ENCODE data around the gene ORM1.

Gene ORM1

GRCh38 chr9:114282926-114283325, 40.0 kb upstream of the ORM1 start:
- H3K4me3 ChIP-seq (ENCODE audit: low read length): no peak overlapping the region
- no peak for TF ChIP-seq CTCF (conservative IDR thresholded peaks at IDR 0.05; ENCODE audit: low read depth, low read length)
- no peak for DNase-seq (ENCODE audit: low read depth)

- no peak overlapping the region for H3K4me3 ChIP-seq (ENCODE audit: low read length)
- no peak for TF ChIP-seq CTCF (conservative IDR thresholded peaks at IDR 0.05; ENCODE audit: low read depth, low read length)
- no peak for DNase-seq (ENCODE audit: low read depth)
These were observed 39.3 kb upstream of the ORM1 start for GRCh38 chr9:114283551-114284111.

- DNase-seq (ENCODE audit: low read depth): no peak
- TF ChIP-seq CTCF (conservative IDR thresholded peaks at IDR 0.05; ENCODE audit: low read depth, low read length): no peak
- no peak overlapping the region for H3K4me3 ChIP-seq (ENCODE audit: low read length)
These were observed 38.4 kb upstream of the ORM1 start for GRCh38 chr9:114284316-114285060.

GRCh38 chr9:114285166-114285867, 37.6 kb upstream of the ORM1 start:
- H3K4me3 ChIP-seq (ENCODE audit: low read length): no peak overlapping the region
- TF ChIP-seq CTCF (conservative IDR thresholded peaks at IDR 0.05; ENCODE audit: low read depth, low read length): peak; percentile 10
- DNase-seq (ENCODE audit: low read depth): peak; percentile 76

GRCh38 chr9:114286146-114286679, 36.7 kb upstream of the ORM1 start:
- no peak for TF ChIP-seq CTCF (conservative IDR thresholded peaks at IDR 0.05; ENCODE audit: low read depth, low read length)
- DNase-seq (ENCODE audit: low read depth): no peak
- no peak overlapping the region for H3K4me3 ChIP-seq (ENCODE audit: low read length)

GRCh38 chr9:114287001-114287762, 35.7 kb upstream of the ORM1 start:
- no peak for TF ChIP-seq CTCF (conservative IDR thresholded peaks at IDR 0.05; ENCODE audit: low read depth, low read length)
- DNase-seq (ENCODE audit: low read depth): no peak
- H3K4me3 ChIP-seq (ENCODE audit: low read length): no peak overlapping the region
